Measurements from ENCODE around the gene TINAGL1. TPM values are rescaled to one million over a fixed set of nuclear protein-coding genes. Genes with fewer than 3 reads are reported as not detected.

The TINAGL1 gene
- polyA plus RNA-seq, 2 of the 4 experiments (the other 2 are of a cell fraction): 0.22 to 0.88 TPM

DNA sequence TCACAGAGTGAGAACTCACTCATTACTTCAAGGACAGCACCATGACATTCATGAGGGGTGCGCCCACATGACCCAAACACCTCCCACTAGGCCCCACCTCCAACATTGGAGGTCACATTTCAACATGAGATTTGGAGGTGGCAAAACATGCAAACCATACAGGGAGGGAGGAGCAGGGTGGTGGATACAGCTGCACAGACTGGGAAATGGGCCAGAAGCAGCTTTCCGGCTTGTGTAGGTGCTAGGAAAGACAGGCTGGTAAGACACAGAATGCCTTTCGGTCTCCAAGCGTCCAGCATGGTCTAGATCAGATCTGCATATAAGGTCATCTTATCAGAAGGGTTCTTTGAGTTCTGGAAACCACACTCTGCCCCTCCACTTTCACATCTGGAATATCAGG is 35.1 kb upstream of the TINAGL1 start:
- DNase-seq (ENCODE audit: low read depth in 1 of 2, low spot score in 1 of 2): no peak
- ChIA-PET POLR2A (no interaction called here), CTCF (interaction anchor here (1.3 to 1.8 kb wide), 3 partner anchors 8 to 147 kb away, joined by 4 to 10 read pairs (median 6); no protein-coding TSS in a partner anchor)

GRCh38 chr1:31545927-31546540 is 30.3 kb upstream of the TINAGL1 start:
- 28% methylated on average over 4 of the region's 4 CpGs for WGBS (ENCODE audit: missing lambda C conversion rate)
- H3K27ac ChIP-seq: no peak overlapping the region
- no peak overlapping the region for H3K4me2 ChIP-seq
- CTCF ChIA-PET: no interaction called here
- POLR2A ChIA-PET: no interaction called here
- H3K4me3 ChIP-seq: no peak overlapping the region
- FAIRE-seq (no peak), ATAC-seq (no peak), DNase-seq (ENCODE audit: low read depth in 1 of 2, low spot score in 1 of 2) (no peak)
- H3K9me3 ChIP-seq: peaks cover 3% of the 10 kb centered on the region; the same call in 2 of the 3 replicates
- peaks cover 11% of the 10 kb centered on the region for H3K4me1 ChIP-seq
- TF ChIP-seq SMC3 (IDR thresholded peaks at IDR 0.05) (no peak), RNF2 (IDR thresholded peaks at IDR 0.05; ENCODE audit: borderline replicate concordance, low read depth) (no peak), KDM5A (IDR thresholded peaks at IDR 0.05) (no peak), RFX5 (IDR thresholded peaks at IDR 0.05) (no peak), RARB (CRISPR knock-in tag; IDR thresholded peaks at IDR 0.05) (no peak), JUN (IDR thresholded peaks at IDR 0.05) (no peak), ZFP36 (IDR thresholded peaks at IDR 0.05; ENCODE audit: borderline replicate concordance, partially characterized antibody) (no peak), EP300 (IDR thresholded peaks at IDR 0.05) (no peak), NFE2L2 (conservative IDR thresholded peaks at IDR 0.05; ENCODE audit: low read length) (no peak), CBX2 (IDR thresholded peaks at IDR 0.05; ENCODE audit: borderline replicate concordance, low read depth) (no peak), ZSCAN20 (CRISPR knock-in tag; IDR thresholded peaks at IDR 0.05) (no peak), GATA3 (IDR thresholded peaks at IDR 0.05; ENCODE audit: borderline replicate concordance) (no peak), HOXB13 (CRISPR knock-in tag; IDR thresholded peaks at IDR 0.05; ENCODE audit: low read depth) (no peak)
- TF ChIP-seq, protein P1, sequence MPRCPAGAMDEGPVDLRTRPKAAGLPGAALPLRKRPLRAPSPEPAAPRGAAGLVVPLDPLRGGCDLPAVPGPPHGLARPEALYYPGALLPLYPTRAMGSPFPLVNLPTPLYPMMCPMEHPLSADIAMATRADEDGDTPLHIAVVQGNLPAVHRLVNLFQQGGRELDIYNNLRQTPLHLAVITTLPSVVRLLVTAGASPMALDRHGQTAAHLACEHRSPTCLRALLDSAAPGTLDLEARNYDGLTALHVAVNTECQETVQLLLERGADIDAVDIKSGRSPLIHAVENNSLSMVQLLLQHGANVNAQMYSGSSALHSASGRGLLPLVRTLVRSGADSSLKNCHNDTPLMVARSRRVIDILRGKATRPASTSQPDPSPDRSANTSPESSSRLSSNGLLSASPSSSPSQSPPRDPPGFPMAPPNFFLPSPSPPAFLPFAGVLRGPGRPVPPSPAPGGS (IDR thresholded peaks at IDR 0.05): no peak
- TF ChIP-seq, protein P2, sequence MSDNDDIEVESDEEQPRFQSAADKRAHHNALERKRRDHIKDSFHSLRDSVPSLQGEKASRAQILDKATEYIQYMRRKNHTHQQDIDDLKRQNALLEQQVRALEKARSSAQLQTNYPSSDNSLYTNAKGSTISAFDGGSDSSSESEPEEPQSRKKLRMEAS (IDR thresholded peaks at IDR 0.05): no peak

More for the DNA sequence above, 35.1 kb upstream of the TINAGL1 start:
- ATAC-seq (no peak), FAIRE-seq (no peak)
- Histone ChIP-seq H3K9me3 (peaks cover 3% of the 10 kb centered on the region; the same call in 2 of the 3 replicates), H3K27ac (no peak overlapping the region), H3K4me1 (no peaks in the 10 kb centered on the region), H3K4me2 (no peak overlapping the region), H3K4me3 (no peak overlapping the region)
- TF ChIP-seq CHD4 (IDR thresholded peaks at IDR 0.05; ENCODE audit: borderline replicate concordance) (no peak), POLR2A (IDR thresholded peaks at IDR 0.05; ENCODE audit: low read length) (no peak), HDAC2 (IDR thresholded peaks at IDR 0.05) (no peak), POLR2AphosphoS2 (conservative IDR thresholded peaks at IDR 0.05; ENCODE audit: low read length) (no peak), NPAS2 (CRISPR knock-in tag; IDR thresholded peaks at IDR 0.05; ENCODE audit: borderline replicate concordance) (no peak), RFX5 (IDR thresholded peaks at IDR 0.05) (no peak), EHF (CRISPR knock-in tag; IDR thresholded peaks at IDR 0.05) (no peak), KDM1A (IDR thresholded peaks at IDR 0.05; ENCODE audit: low read depth) (no peak), ZNF302 (CRISPR knock-in tag; IDR thresholded peaks at IDR 0.05) (no peak), JUNB (IDR thresholded peaks at IDR 0.05) (no peak), MYC (IDR thresholded peaks at IDR 0.05; ENCODE audit: borderline replicate concordance, low read length) (no peak), CBX8 (IDR thresholded peaks at IDR 0.05) (no peak), HEYL (CRISPR knock-in tag; IDR thresholded peaks at IDR 0.05) (no peak), MAZ (IDR thresholded peaks at IDR 0.05; ENCODE audit: borderline replicate concordance, low read depth, low read length) (no peak), MAFK (IDR thresholded peaks at IDR 0.05; ENCODE audit: partially characterized antibody) (no peak), ZFP36 (IDR thresholded peaks at IDR 0.05; ENCODE audit: borderline replicate concordance, partially characterized antibody) (no peak), HMGXB4 (CRISPR knock-in tag; IDR thresholded peaks at IDR 0.05; ENCODE audit: borderline replicate concordance) (no peak)
- TF ChIP-seq, protein P3, sequence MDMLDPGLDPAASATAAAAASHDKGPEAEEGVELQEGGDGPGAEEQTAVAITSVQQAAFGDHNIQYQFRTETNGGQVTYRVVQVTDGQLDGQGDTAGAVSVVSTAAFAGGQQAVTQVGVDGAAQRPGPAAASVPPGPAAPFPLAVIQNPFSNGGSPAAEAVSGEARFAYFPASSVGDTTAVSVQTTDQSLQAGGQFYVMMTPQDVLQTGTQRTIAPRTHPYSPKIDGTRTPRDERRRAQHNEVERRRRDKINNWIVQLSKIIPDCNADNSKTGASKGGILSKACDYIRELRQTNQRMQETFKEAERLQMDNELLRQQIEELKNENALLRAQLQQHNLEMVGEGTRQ (IDR thresholded peaks at IDR 0.05): no peak
- TF ChIP-seq, protein P4, sequence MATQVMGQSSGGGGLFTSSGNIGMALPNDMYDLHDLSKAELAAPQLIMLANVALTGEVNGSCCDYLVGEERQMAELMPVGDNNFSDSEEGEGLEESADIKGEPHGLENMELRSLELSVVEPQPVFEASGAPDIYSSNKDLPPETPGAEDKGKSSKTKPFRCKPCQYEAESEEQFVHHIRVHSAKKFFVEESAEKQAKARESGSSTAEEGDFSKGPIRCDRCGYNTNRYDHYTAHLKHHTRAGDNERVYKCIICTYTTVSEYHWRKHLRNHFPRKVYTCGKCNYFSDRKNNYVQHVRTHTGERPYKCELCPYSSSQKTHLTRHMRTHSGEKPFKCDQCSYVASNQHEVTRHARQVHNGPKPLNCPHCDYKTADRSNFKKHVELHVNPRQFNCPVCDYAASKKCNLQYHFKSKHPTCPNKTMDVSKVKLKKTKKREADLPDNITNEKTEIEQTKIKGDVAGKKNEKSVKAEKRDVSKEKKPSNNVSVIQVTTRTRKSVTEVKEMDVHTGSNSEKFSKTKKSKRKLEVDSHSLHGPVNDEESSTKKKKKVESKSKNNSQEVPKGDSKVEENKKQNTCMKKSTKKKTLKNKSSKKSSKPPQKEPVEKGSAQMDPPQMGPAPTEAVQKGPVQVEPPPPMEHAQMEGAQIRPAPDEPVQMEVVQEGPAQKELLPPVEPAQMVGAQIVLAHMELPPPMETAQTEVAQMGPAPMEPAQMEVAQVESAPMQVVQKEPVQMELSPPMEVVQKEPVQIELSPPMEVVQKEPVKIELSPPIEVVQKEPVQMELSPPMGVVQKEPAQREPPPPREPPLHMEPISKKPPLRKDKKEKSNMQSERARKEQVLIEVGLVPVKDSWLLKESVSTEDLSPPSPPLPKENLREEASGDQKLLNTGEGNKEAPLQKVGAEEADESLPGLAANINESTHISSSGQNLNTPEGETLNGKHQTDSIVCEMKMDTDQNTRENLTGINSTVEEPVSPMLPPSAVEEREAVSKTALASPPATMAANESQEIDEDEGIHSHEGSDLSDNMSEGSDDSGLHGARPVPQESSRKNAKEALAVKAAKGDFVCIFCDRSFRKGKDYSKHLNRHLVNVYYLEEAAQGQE (IDR thresholded peaks at IDR 0.05): no peak
- TF ChIP-seq, protein P5, sequence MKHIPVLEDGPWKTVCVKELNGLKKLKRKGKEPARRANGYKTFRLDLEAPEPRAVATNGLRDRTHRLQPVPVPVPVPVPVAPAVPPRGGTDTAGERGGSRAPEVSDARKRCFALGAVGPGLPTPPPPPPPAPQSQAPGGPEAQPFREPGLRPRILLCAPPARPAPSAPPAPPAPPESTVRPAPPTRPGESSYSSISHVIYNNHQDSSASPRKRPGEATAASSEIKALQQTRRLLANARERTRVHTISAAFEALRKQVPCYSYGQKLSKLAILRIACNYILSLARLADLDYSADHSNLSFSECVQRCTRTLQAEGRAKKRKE (CRISPR knock-in tag; IDR thresholded peaks at IDR 0.05; ENCODE audit: low read depth): no peak
- 32% methylated on average over 4 of the region's 4 CpGs for WGBS (ENCODE audit: missing lambda C conversion rate)
